HG02885 (cell line): ENCODE data around the gene HOTAIR.

Experiments
- ATAC-seq: cut with Tn5 transposase; IDR thresholded peaks from one replicate; pipeline ENCODE4 v1.9.1; 2021; ENCODE audit warnings: mild to moderate bottlenecking; ENCODE audit not compliant: unreplicated experiment, poor library complexity

The HOTAIR gene

DNA sequence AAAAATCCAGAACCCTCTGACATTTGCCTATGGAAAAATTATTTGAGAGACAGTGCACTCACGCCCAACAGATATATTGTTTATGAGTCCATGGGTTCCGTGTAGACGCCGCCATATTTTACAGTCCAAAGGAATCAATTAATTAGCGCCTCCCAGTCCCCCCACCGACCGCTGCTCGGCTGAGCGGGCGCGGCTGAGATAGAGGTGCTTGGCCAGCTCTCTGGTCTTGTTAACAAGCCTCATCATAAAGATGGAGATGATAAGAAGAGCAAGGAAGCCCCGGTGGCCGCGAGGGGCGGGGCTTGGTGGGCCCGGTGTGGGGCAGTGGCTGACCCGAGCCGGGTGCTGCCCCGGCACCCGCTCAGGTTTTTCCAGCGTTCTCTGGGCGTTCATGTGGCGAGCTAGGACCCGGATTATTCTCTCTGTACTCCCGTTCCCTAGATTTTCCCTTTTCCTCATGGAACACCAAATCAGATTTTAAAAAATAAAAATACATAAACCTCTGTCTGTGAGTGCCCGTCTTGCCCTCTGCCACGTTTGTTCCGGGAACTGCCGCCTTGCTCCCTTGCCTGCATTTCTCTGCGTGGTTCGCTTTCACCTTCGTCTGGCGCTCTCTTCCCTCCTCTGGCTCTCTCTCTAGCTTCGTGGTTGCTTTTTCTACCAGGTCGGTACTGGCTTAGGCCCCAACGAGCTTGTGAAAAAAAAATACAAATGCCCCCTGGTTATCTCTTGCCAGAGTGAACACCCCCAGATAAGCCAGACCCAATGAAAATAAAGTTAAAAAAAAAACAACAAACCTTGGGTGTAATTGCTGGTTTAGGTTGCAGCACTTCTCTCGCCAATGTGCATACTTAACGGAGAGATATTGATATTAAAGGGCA, 11.1 kb downstream of the HOTAIR start:
- ATAC-seq: no peak

DNA sequence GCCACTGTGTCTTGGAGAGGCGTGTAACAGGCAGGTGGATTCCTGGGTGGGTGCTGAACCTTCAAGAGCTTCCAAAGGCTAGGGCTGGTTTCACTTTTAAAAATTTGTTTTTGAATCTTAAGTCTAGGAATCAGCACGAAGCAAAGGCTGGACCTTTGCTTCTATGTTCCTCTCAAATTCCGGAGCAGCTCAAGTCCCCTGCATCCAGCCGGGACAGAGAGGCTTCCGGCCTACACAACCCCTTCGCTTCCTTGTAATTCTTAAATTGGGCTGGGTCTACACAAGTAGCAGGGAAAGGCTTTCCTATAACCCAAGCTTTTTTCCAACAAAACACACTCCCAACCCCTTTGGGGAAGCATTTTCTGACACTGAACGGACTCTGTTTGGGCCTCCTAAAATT, 11.7 kb downstream of the HOTAIR start:
- no peak for ATAC-seq

DNA sequence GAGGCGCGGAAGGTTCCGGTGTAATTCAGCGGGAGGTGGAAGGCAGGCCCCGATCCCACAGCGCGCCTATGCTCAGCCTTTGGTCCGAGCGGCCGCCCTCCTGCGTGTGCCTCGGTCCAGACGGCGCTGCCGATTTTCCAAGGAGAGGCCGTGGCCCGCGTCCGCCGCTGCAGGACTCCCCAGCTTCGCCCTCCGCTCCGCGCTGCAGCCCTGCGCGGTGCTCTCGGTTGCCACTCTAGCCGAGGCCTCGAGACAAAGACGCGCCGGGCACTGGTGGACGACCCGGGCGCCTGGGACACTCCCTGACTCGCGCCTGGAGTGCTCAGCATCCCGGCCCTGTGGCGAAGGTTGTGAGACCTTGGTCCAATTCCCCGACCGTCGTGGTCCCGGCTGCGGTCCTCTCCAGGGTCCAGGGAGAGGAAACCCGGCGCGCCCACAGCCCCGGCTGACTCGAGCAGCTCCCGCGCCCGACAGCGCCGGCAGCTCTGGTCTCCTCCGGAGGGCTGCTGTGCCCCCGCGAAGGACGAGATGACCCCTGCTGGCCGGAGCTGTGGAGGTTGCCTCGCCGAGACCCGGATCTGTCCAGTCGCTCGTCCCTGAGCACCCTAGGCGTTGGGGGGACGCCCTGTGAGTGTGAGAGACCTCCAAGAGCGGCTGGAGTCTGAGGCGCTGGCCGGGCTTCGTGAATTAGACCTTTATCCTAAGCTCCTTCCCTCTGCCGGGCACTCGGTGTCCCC, 13.6 kb downstream of the HOTAIR start:
- no peak for ATAC-seq

DNA sequence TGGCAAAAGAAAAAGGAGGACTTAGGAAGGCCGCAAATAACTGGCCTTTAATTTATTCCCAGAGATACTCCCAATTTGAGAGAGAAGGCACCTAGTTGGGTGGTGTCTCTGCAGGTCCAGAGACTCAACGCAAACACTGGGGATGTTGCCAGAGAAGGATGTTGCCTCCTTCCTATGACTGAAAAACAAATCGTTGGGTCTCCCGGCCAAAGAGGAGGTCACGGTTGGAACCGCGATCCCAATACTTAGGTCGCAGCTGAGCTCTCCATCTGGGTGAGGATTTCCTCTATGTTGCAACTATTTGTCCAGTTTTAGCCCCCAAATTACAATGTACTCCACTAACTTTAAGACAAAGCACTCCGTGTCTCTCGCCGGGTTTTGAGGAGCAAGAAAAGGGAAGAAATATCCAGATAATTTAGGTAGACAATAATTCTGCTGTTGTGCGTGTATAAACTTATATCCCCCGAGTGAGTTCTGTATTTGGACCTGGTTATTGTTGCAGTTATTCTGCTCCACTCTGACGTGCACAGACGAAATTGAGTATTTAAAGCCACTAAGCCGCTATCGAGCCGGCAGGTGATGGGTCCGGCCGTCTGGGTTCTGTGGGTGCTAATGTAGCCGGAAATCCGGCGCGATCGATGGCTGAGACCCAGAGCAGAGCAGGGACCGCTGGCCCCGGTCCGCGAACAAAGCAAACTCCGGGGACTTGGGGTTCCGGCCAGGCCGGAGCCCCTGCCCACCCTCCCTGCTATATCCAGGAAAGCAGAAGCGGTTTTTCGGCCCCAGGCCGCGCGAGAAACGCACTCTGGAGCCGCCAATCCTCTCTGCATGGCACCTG, 14.3 kb downstream of the HOTAIR start:
- no peak for ATAC-seq

DNA sequence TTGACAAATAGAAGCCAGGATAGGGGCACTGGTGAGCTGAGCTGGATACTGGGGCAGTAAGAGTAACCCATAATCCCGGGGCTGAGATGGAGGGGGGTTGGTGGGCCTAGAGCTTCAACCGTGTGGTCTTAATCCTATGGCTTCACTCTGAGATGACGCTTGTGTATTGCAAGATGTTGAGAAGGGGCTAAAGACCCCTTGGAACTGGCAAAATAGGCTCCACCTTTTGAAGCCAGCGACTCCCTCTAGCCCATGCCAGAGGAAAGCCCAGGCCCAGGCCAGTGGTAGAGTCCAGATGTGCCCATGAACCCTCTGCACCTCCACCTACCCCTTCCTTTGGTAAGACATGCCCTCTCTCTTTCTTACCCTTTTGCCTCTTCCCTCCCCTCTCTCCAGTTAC, 15.4 kb downstream of the HOTAIR start:
- ATAC-seq: no peak

- no peak for ATAC-seq
Observed at GRCh38 chr12:53958128-53958527, 16.6 kb downstream of the HOTAIR start.

GRCh38 chr12:53956914-53957536, 17.7 kb downstream of the HOTAIR start:
- ATAC-seq: no peak

GRCh38 chr12:53956251-53956887, 18.4 kb downstream of the HOTAIR start:
- no peak for ATAC-seq

DNA sequence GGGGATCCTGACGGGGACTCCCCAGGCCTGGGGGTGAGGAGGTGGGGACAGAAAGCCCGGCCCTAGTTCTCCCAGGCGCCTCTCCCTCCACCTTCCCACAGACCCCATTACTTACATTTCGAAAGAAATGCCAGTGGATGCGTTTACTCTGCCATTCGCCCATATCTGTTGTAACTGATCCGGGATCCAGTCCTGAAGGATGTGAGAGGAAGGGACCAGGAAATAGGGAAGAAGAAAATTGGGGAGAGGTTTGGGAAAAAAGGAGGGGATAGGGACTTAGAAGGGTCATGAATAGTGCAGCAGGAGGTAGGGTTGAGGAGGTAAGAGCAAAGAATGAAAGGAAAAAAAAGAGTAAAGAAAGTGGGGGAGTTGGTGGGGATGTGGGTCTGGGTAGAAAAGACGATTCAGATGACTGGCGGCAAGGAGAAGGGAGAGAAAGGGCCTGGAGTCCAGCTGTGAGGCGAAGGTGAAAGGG, 18.9 kb downstream of the HOTAIR start:
- no peak for ATAC-seq

DNA sequence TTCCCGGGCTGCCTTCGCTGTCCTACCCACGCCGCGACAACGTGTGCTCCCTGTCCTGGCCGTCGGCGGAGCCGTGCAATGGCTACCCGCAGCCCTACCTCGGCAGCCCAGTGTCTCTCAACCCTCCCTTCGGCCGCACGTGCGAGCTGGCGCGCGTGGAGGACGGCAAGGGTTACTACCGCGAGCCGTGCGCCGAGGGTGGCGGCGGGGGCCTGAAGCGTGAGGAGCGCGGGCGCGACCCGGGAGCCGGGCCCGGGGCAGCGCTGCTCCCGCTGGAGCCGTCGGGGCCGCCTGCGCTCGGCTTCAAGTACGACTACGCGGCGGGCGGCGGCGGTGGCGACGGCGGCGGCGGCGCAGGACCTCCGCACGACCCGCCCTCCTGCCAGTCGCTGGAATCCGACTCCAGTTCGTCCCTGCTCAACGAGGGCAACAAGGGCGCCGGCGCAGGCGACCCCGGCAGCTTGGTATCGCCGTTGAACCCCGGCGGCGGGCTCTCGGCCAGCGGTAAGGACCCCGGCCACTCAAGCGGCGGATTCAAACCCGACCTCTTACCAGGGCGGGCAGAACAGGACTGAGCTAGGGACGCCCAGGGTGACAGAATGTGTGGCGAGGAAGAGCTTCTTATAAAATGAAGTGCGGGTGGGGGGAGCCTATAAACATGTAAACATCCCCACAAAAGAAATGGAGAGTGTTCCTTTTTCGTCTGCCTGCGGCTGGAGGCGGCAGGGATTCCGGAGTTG, 19.5 kb downstream of the HOTAIR start:
- no peak for ATAC-seq

- ATAC-seq: no peak
Observed at GRCh38 chr12:53954694-53955035, 20.1 kb downstream of the HOTAIR start, which contains the start of gene HOXC12. TSS of gene HOXC12 (plus strand) at chr12:53954903. CDS start at chr12:53954930, 27 bp downstream.

- ATAC-seq: no peak
Observed at GRCh38 chr12:53953831-53954693, 20.7 kb downstream of the HOTAIR start.

- ATAC-seq: no peak
Observed at GRCh38 chr12:53952871-53953734, 21.7 kb downstream of the HOTAIR start.

DNA sequence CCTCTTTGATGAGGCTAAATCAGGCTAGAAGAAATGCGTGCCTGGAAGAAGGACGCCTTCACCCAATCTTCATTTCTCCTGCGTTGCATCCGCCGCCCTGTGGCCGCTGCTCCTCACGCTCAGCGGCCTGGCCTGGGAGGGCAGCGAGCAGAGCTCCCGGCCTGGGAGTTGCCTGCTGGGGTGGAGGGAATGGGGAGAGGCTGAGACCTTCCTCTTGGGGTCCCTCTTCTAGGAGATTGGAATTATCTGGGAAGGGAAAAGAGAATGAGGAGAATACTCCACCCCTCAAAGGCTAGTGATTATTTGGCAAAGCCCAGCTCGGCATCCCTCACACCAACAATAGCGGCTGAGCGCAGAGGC, 22.4 kb downstream of the HOTAIR start:
- no peak for ATAC-seq

DNA sequence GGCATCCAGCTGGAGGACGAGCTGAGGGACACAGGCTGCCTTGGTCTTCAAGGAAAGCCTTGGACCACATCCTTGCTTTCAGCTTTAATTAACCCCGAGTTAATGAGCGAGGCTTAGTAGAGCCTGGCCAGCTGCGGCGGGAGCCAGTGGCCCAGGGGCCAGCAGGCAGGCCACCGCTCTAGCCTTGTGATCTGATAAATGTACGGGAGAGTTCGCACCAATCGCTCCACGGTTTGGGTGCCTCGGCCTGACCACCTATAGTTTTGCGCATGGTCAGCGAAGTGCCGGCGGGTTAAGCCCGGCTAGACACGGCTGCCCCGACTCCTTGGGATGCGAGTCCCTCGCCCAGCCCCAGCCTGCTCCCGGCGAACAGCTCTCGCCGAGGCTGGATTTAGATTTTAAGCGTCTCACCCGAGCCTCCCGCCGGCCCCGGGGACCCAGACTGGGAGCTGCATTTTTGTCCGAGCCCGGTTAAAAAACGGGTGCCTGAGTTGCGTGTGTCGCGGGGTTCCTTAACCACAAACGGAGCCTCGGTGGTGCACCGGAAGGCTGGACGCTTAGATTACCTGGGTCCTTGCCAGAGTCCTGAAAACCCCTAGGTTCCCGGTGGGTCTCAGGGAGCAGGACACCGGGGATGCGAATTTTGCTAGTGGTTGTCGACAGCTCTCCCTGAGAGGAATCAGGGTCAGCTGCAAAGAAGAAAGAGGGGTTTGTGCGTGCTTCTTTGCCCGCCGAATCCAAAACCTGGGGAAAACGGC, 23.0 kb downstream of the HOTAIR start:
- ATAC-seq: no peak

- ATAC-seq: no peak
Observed at GRCh38 chr12:53950789-53951576, 23.8 kb downstream of the HOTAIR start.
